Activated CD4-positive, alpha-beta T cell treated with anti-CD3 and anti-CD28 coated beads, Interleukin-2, amount 50 U/mL, for 48 hours (primary cell): ENCODE results near the gene NFATC1.
"Not testable (repeated sequence)": the region's sequence is repeated elsewhere in the genome, so short reads cannot be mapped to it uniquely, and the experiment has no call there.

Experiments
- DNase-seq, 2 experiments: peaks; one replicate each; pipeline ENCODE4 v3.0.0-alpha.2; 2020

NFATC1 gene

GRCh38 chr18:79479116-79479760, 83.5 kb downstream of the NFATC1 start:
- DNase-seq: no peak

- no peak for DNase-seq
These were observed 84.0 kb downstream of the NFATC1 start for GRCh38 chr18:79479761-79480161.

GRCh38 chr18:79480171-79481045, 84.7 kb downstream of the NFATC1 start:
- DNase-seq: no peak

- no peak for DNase-seq
These were observed 85.5 kb downstream of the NFATC1 start for GRCh38 chr18:79481046-79481790.

- DNase-seq: not testable (repeated sequence)
These were observed 87.7 kb downstream of the NFATC1 start for GRCh38 chr18:79483393-79483792.

- no peak for DNase-seq
These were observed 88.3 kb downstream of the NFATC1 start for GRCh38 chr18:79483971-79484491.

GRCh38 chr18:79484661-79485621, 89.2 kb downstream of the NFATC1 start:
- DNase-seq: no peak

- no peak for DNase-seq
These were observed 90.1 kb downstream of the NFATC1 start for GRCh38 chr18:79485788-79486355.

GRCh38 chr18:79486356-79487182, 90.8 kb downstream of the NFATC1 start:
- DNase-seq: no peak

- no peak for DNase-seq
These were observed 91.6 kb downstream of the NFATC1 start for GRCh38 chr18:79487183-79487800.

GRCh38 chr18:79487801-79488201, 92.1 kb downstream of the NFATC1 start:
- DNase-seq: no peak

GRCh38 chr18:79488311-79489050, 92.8 kb downstream of the NFATC1 start:
- DNase-seq: no peak

- DNase-seq: no peak
These were observed 93.5 kb downstream of the NFATC1 start for GRCh38 chr18:79489051-79489898.

- DNase-seq: no peak
These were observed 94.3 kb downstream of the NFATC1 start for GRCh38 chr18:79489899-79490625.

GRCh38 chr18:79490626-79491041, 94.9 kb downstream of the NFATC1 start:
- no peak for DNase-seq

GRCh38 chr18:79491081-79491551, 95.4 kb downstream of the NFATC1 start:
- DNase-seq: no peak

- no peak for DNase-seq
These were observed 97.6 kb downstream of the NFATC1 start for GRCh38 chr18:79493211-79493800.
